HL-60 (cell line): ENCODE results near the gene NT5C3A.
A peak's percentile ranks its signal among the peaks of the same experiment; 100 is the strongest.

Experiments used
- DNase-seq, 2 experiments: peaks; one replicate each; pipeline ENCODE4 v3.0.0-alpha.2; 2010 to 2020; ENCODE audit warnings: low read depth in 1 of 2, low spot score in 1 of 2
- H3K27ac ChIP-seq: fragments of 250-450 bp; sonication (Bioruptor Pico); replicated peaks from 2 replicates; pipeline ENCODE4 v1.5.1; 2020; ENCODE audit warnings: mild to moderate bottlenecking, moderate library complexity
- H3K27me3 ChIP-seq: fragments of 250-450 bp; sonication (Bioruptor Pico); 2 replicates; pipeline ENCODE4 v1.5.1; 2021; ENCODE audit warnings: mild to moderate bottlenecking, moderate library complexity; ENCODE audit not compliant: insufficient read depth, poor library complexity, severe bottlenecking
- H3K4me3 ChIP-seq: replicated peaks from 2 replicates; pipeline ENCODE4 v1.5.1; 2011; ENCODE audit warnings: mild to moderate bottlenecking, control low read depth, low read length; ENCODE audit not compliant: insufficient read depth
- CTCF ChIP-seq: IDR thresholded peaks from one replicate; pipeline ENCODE4 v1.5.1; 2011; ENCODE audit warnings: low read length, control low read depth, inconsistent platforms; ENCODE audit not compliant: insufficient read depth
- GABPA ChIP-seq: IDR thresholded peaks from 2 replicates; pipeline ENCODE4 v1.6.1; 2012; ENCODE audit warnings: low read depth
- POLR2AphosphoS5 ChIP-seq: IDR thresholded peaks from 2 replicates; pipeline ENCODE4 v1.6.1; 2012; ENCODE audit warnings: low read depth
- SPI1 ChIP-seq: IDR thresholded peaks from 2 replicates; pipeline ENCODE4 v1.6.1; 2012; ENCODE audit warnings: low read depth, mild to moderate bottlenecking, borderline replicate concordance
- TF ChIP-seq, protein P1 (sequence below): IDR thresholded peaks from 2 replicates; pipeline ENCODE4 v1.6.1; 2012; ENCODE audit warnings: low read depth; ENCODE audit not compliant: insufficient replicate concordance

The NT5C3A gene

DNA sequence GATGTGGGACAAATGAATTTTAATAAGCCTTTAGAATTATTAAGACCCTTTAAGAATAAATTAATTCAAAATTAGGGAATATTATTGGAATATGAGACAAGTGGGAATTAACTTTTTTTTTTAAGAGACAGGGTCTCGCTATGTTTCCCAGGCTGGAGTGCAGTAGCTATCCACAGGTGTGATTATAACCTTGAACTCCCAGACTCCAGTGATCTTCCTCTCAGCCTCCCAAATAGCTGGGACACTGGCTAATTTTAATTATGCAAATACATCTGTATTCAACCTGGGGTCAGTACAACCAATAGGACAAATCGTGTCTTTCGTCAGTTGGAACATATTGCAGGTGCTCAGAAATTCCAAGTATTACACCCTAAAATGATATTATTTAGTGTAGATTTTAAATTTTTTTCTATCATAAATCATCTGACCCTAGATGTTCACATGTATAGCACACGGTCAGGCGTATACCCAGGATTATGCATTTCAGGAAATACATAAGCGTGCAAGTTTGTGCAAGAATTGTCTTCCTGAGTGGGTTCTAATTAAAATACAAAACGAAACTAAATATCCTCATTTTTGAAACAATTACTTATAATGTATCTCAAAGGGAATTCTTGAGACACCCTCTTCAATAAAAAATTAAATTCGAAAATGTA lies 1.2 kb downstream of the NT5C3A start:
- peak overlapping the region; percentile 90 for H3K27ac ChIP-seq
- no peaks in the 10 kb centered on the region for H3K27me3 ChIP-seq
- H3K4me3 ChIP-seq: peak overlapping the region; percentile 90
- TF ChIP-seq POLR2AphosphoS5: no peak
- TF ChIP-seq GABPA: no peak
- TF ChIP-seq, protein P1, sequence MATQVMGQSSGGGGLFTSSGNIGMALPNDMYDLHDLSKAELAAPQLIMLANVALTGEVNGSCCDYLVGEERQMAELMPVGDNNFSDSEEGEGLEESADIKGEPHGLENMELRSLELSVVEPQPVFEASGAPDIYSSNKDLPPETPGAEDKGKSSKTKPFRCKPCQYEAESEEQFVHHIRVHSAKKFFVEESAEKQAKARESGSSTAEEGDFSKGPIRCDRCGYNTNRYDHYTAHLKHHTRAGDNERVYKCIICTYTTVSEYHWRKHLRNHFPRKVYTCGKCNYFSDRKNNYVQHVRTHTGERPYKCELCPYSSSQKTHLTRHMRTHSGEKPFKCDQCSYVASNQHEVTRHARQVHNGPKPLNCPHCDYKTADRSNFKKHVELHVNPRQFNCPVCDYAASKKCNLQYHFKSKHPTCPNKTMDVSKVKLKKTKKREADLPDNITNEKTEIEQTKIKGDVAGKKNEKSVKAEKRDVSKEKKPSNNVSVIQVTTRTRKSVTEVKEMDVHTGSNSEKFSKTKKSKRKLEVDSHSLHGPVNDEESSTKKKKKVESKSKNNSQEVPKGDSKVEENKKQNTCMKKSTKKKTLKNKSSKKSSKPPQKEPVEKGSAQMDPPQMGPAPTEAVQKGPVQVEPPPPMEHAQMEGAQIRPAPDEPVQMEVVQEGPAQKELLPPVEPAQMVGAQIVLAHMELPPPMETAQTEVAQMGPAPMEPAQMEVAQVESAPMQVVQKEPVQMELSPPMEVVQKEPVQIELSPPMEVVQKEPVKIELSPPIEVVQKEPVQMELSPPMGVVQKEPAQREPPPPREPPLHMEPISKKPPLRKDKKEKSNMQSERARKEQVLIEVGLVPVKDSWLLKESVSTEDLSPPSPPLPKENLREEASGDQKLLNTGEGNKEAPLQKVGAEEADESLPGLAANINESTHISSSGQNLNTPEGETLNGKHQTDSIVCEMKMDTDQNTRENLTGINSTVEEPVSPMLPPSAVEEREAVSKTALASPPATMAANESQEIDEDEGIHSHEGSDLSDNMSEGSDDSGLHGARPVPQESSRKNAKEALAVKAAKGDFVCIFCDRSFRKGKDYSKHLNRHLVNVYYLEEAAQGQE: no peak
- TF ChIP-seq SPI1: no peak
- no peak for TF ChIP-seq CTCF
- no peak for DNase-seq

- TF ChIP-seq, protein P1: no peak
- TF ChIP-seq CTCF (no peak), SPI1 (no peak), POLR2AphosphoS5 (no peak), GABPA (no peak)
Measured at GRCh38 chr7:33059635-33060034, 2.9 kb downstream of the NT5C3A start.

DNA sequence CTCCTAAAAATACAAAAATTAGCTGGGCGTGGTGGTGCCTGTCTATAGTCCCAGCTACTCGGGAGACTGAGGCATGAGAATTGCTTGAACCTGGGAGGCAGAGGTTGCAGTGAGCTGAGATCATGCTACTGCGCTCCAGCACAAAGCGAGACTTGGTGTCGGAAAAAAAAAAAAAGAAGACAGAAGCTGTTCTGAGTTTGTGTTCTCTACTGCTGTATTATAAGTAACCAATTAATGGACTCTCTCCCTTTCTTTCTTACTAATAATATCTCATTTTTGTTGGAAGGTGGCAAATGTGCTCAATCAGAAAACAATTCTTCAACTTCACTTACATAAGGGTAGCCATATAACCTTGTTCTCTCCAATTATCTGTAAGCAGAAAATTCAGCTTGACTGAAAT lies 7.4 kb downstream of the NT5C3A start:
- H3K4me3 ChIP-seq: no peak overlapping the region
- DNase-seq: no peak
- no peak overlapping the region for H3K27ac ChIP-seq
- no peaks in the 10 kb centered on the region for H3K27me3 ChIP-seq
- TF ChIP-seq, protein P1: no peak
- TF ChIP-seq SPI1 (no peak), GABPA (no peak), POLR2AphosphoS5 (no peak), CTCF (no peak)

More at GRCh38 chr7:33059635-33060034, 2.9 kb downstream of the NT5C3A start:
- no peaks in the 10 kb centered on the region for H3K27me3 ChIP-seq
- no peak overlapping the region for H3K4me3 ChIP-seq
- H3K27ac ChIP-seq: no peak overlapping the region
- no peak for DNase-seq
